ENCODE results near the gene MPHOSPH9.

MPHOSPH9 gene

DNA sequence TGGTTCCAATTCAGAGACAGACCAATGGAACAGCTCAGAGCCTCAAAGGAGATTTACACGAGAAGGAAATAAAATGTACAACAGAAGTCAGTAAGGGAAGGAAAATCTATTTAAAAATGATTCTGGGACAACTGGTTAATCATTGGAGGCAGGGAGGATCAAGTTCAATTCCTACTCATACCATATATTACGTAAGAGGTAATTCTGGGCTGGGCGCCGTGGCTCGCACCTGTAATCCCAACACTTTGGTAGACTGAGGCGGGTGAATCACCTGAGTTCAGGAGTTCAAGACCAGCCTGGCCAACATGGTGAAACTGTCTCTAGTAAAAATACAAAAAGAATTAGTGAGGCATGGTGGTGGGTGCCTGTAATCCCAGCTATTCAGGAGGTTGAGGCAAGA, 45.3 kb downstream of the MPHOSPH9 start:
- TF ChIP-seq TAF1 (IDR thresholded peaks at IDR 0.05; ENCODE audit: borderline replicate concordance, insufficient read depth, low read length): no peak
- no peak for TF ChIP-seq POLR2AphosphoS5 (IDR thresholded peaks at IDR 0.05; ENCODE audit: low read depth, low read length)
- TF ChIP-seq, protein P1, sequence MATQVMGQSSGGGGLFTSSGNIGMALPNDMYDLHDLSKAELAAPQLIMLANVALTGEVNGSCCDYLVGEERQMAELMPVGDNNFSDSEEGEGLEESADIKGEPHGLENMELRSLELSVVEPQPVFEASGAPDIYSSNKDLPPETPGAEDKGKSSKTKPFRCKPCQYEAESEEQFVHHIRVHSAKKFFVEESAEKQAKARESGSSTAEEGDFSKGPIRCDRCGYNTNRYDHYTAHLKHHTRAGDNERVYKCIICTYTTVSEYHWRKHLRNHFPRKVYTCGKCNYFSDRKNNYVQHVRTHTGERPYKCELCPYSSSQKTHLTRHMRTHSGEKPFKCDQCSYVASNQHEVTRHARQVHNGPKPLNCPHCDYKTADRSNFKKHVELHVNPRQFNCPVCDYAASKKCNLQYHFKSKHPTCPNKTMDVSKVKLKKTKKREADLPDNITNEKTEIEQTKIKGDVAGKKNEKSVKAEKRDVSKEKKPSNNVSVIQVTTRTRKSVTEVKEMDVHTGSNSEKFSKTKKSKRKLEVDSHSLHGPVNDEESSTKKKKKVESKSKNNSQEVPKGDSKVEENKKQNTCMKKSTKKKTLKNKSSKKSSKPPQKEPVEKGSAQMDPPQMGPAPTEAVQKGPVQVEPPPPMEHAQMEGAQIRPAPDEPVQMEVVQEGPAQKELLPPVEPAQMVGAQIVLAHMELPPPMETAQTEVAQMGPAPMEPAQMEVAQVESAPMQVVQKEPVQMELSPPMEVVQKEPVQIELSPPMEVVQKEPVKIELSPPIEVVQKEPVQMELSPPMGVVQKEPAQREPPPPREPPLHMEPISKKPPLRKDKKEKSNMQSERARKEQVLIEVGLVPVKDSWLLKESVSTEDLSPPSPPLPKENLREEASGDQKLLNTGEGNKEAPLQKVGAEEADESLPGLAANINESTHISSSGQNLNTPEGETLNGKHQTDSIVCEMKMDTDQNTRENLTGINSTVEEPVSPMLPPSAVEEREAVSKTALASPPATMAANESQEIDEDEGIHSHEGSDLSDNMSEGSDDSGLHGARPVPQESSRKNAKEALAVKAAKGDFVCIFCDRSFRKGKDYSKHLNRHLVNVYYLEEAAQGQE (IDR thresholded peaks at IDR 0.05; ENCODE audit: insufficient read depth in 1 of 2, low read depth in 2 of 2, low read length in 2 of 2): no peak
- TF ChIP-seq FOXP2 (optimal IDR thresholded peaks at IDR 0.05; ENCODE audit: borderline replicate concordance, extremely low read depth, extremely low read length, insufficient read depth): no peak
- no peak for TF ChIP-seq SIN3A (IDR thresholded peaks at IDR 0.05; ENCODE audit: borderline replicate concordance, insufficient read depth, low read length)

DNA sequence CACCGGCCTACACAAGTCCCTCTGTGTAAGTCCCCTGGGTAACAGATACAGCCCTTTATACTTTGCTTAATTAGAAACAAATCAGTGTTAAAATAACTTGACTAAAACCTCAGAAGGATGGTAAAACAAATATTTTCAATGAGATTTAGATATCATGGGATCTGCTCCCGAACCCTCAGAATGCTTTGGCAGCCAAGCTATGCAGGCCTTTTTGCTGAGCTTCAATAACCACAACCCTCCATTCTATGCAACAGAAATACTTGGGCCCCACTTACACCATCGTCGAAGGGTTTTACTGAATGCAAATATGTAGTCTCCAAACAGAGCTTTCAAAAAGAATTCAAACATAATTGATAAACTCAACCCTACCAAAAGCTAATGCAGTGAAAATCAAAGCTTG, 52.8 kb downstream of the MPHOSPH9 start:
- TF ChIP-seq SIN3A (IDR thresholded peaks at IDR 0.05; ENCODE audit: borderline replicate concordance, insufficient read depth, low read length): no peak
- TF ChIP-seq, protein P1 (IDR thresholded peaks at IDR 0.05; ENCODE audit: insufficient read depth in 1 of 2, low read depth in 2 of 2, low read length in 2 of 2): no peak

DNA sequence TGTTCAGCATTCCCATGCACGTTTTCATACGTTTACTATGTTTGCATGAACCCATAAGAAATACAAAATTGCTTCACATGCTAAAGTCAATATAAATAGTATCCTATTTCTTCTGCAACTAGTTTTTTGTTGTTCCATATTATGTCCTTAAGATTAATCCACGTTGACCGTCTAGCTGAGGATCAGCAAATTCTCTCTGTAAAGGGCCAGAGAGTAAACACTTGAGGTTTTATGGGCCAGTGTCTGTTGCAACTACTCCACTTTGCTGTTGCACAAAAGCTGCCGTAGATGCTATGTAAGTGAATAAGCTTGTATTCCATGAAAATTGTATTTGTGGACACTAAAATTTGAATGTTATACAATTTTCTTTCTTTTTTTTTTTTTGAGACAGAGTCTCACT, 61.0 kb downstream of the MPHOSPH9 start:
- TF ChIP-seq, protein P1 (IDR thresholded peaks at IDR 0.05; ENCODE audit: insufficient read depth in 1 of 2, low read depth in 2 of 2, low read length in 2 of 2): no peak
- TF ChIP-seq FOXP2 (optimal IDR thresholded peaks at IDR 0.05; ENCODE audit: borderline replicate concordance, extremely low read depth, extremely low read length, insufficient read depth) (no peak), TAF1 (IDR thresholded peaks at IDR 0.05; ENCODE audit: borderline replicate concordance, insufficient read depth, low read length) (no peak), SIN3A (IDR thresholded peaks at IDR 0.05; ENCODE audit: borderline replicate concordance, insufficient read depth, low read length) (no peak), POLR2AphosphoS5 (IDR thresholded peaks at IDR 0.05; ENCODE audit: low read depth, low read length) (no peak)

DNA sequence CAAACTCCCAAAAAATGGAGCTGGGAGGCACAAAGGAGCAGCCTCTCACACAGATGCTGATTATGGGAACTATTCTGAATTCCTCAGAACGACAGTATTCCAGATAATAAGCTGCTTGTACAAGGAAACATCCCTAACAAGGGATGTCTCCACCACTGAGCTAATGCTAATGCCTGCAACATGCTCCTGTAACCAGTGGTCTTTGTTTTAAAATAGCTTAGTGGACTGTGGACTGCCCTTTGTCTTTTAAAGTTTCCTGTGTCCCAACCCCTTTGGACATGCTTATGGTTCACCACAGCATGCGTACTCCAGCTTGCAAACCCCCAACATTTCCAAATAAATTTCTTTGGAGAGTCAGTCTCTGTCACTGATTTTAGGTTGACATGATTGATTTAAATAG, 65.6 kb downstream of the MPHOSPH9 start:
- TF ChIP-seq TAF1 (IDR thresholded peaks at IDR 0.05; ENCODE audit: borderline replicate concordance, insufficient read depth, low read length): no peak
- no peak for TF ChIP-seq FOXP2 (optimal IDR thresholded peaks at IDR 0.05; ENCODE audit: borderline replicate concordance, extremely low read depth, extremely low read length, insufficient read depth)
- no peak for TF ChIP-seq POLR2AphosphoS5 (IDR thresholded peaks at IDR 0.05; ENCODE audit: low read depth, low read length)
- TF ChIP-seq, protein P1 (IDR thresholded peaks at IDR 0.05; ENCODE audit: insufficient read depth in 1 of 2, low read depth in 2 of 2, low read length in 2 of 2): no peak
- no peak for TF ChIP-seq SIN3A (IDR thresholded peaks at IDR 0.05; ENCODE audit: borderline replicate concordance, insufficient read depth, low read length)

DNA sequence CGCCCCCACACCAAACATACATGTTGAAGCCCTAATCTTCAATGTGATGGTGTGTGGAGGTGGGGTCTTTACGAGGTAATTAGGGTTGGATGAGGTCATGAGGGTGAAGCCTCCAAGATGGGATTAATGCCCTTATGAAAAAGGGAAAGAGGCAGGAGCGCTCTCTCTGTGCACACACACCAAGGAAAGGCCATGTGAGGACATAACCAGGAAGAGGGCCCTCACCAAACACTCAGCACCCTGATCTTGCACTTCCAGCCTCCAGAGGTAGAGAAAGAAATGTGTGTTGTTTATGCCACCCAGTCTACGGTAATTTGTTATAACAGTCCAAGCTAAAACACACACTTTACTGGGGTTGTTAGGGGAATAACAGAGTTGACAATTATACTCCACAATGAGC, 67.4 kb downstream of the MPHOSPH9 start:
- TF ChIP-seq POLR2AphosphoS5 (IDR thresholded peaks at IDR 0.05; ENCODE audit: low read depth, low read length) (no peak), FOXP2 (optimal IDR thresholded peaks at IDR 0.05; ENCODE audit: borderline replicate concordance, extremely low read depth, extremely low read length, insufficient read depth) (no peak), SIN3A (IDR thresholded peaks at IDR 0.05; ENCODE audit: borderline replicate concordance, insufficient read depth, low read length) (no peak), TAF1 (IDR thresholded peaks at IDR 0.05; ENCODE audit: borderline replicate concordance, insufficient read depth, low read length) (no peak)
- TF ChIP-seq, protein P1 (IDR thresholded peaks at IDR 0.05; ENCODE audit: insufficient read depth in 1 of 2, low read depth in 2 of 2, low read length in 2 of 2): no peak

Data from PFSK-1 (cell line).